ENCODE data around the gene EML6. TPM values are rescaled to one million over a fixed set of nuclear protein-coding genes. Genes with fewer than 3 reads are reported as not detected.

Gene EML6
- total and polyA plus RNA-seq, 12 donors = 0.07 to 1.5 (median 0.31) TPM

DNA sequence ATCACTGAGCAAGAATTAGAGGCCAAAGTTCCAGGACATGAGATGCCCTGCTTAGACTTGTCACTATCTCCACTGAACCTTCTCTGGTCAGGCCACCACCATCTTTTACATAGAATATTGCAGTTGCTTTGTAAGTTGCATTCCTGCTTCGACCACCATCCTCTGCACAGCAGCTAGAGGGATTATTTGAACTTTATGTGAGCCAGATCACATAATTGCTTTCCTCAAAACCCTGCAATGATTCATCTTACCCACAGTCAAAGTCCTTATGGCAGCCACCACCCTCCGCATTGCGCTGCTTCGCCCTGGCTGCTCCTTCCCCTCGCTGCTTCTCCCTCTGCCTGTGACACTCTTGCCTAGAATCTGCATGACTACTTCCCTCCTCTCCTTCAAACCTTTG, 111.3 kb downstream of the EML6 start:
- H3K27ac ChIP-seq = no peak overlapping the region
- H3K9me3 ChIP-seq = no peaks in the 10 kb centered on the region
- DNase-seq = no peak
- intact Hi-C loops (cut with DNase I) = loop anchor here in 9 of 10 donors (5.0 to 10.0 kb wide), 5 partner anchors 100 to 730 kb away; partner anchors contain the start of gene EML6 (in 4 of the 9)
- TF ChIP-seq, protein P1, sequence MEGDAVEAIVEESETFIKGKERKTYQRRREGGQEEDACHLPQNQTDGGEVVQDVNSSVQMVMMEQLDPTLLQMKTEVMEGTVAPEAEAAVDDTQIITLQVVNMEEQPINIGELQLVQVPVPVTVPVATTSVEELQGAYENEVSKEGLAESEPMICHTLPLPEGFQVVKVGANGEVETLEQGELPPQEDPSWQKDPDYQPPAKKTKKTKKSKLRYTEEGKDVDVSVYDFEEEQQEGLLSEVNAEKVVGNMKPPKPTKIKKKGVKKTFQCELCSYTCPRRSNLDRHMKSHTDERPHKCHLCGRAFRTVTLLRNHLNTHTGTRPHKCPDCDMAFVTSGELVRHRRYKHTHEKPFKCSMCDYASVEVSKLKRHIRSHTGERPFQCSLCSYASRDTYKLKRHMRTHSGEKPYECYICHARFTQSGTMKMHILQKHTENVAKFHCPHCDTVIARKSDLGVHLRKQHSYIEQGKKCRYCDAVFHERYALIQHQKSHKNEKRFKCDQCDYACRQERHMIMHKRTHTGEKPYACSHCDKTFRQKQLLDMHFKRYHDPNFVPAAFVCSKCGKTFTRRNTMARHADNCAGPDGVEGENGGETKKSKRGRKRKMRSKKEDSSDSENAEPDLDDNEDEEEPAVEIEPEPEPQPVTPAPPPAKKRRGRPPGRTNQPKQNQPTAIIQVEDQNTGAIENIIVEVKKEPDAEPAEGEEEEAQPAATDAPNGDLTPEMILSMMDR (IDR thresholded peaks at IDR 0.05) = no peak
- 94 to 95% methylated on average over 5 of the region's 5 CpGs for WGBS, 2 donors
- H3K36me3 ChIP-seq = no peaks in the 10 kb centered on the region
- peaks cover 0 to 3% (median 0%) of the 10 kb centered on the region in 9 donors for H3K4me1 ChIP-seq
- no peak overlapping the region for H3K4me3 ChIP-seq
- no peak for ATAC-seq
- no peaks in the 10 kb centered on the region for H3K27me3 ChIP-seq

DNA sequence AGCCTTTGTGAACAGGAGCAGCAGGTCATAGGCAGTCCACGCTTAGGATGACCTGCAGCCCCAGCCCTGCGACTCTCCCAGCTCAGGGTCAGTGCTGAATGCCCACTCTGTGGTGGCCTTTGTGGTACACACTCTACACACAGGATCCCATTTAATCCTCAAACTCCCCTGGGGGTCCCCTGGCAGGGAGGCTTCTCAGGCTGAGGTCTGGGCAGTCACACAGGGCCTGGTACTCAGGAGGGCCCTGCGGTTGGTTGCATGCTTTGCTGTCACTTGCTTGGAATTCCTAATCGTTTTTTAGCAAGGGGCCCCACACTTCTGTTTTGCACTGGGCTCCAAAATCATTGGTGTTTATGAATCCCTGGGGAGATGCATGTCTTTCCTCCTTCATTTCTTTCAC, 113.0 kb downstream of the EML6 start:
- DNase-seq (no peak), ATAC-seq (no peak)
- Histone ChIP-seq H3K9me3 (no peaks in the 10 kb centered on the region), H3K27ac (no peak overlapping the region), H3K36me3 (no peaks in the 10 kb centered on the region), H3K27me3 (no peaks in the 10 kb centered on the region), H3K4me1 (peaks cover 0 to 3% (median 0%) of the 10 kb centered on the region in 9 donors), H3K4me3 (no peak overlapping the region)
- TF ChIP-seq, protein P1 (IDR thresholded peaks at IDR 0.05) = no peak
- intact Hi-C loops (cut with DNase I) = loop anchor here in 9 of 10 donors (5.0 to 10.0 kb wide), 5 partner anchors 102 to 732 kb away; partner anchors contain the start of gene EML6 (in 4 of the 9)
- 76 to 85% methylated on average over 4 of the region's 4 CpGs for WGBS, 2 donors

DNA sequence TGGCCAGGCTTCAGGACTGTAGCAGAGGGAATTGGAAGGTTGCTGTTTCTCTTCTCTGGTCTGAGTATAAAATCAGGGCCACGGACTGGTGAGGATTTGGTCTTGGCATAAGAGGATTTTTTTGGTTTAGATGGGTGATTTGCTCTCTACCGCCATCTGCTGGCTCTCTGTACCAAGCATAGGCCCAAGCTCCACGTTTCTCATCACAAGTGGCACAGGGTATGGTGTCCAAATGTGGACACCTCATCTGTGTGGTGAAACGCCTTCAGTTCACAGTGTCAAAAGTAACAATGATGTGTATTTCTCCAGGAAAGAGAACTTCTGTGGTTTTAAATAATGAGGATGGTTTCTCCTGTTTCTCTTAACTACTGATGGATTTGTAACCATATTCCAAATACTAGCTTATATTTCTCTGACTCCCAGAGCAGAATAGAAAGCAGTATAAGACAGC, 115.1 kb downstream of the EML6 start:
- Histone ChIP-seq H3K4me1 (peaks cover 0 to 3% (median 0%) of the 10 kb centered on the region in 9 donors), H3K27ac (no peak overlapping the region), H3K36me3 (no peaks in the 10 kb centered on the region), H3K4me3 (no peak overlapping the region), H3K27me3 (no peaks in the 10 kb centered on the region), H3K9me3 (no peaks in the 10 kb centered on the region)
- WGBS, 2 donors = 3 to 8% methylated on average over 4 of the region's 4 CpGs
- intact Hi-C loops (cut with DNase I) = loop anchor here in 9 of 10 donors (2.0 to 10.0 kb wide), 6 partner anchors 104 to 734 kb away; partner anchors contain the start of gene EML6 (in 4 of the 9)
- ATAC-seq = peak in 7 of 8 donors; percentile 69 to 92 (median 84)
- TF ChIP-seq, protein P1 (IDR thresholded peaks at IDR 0.05) = peak; percentile 76 to 96 (median 92)
- DNase-seq = peak; percentile 28 to 57

DNA sequence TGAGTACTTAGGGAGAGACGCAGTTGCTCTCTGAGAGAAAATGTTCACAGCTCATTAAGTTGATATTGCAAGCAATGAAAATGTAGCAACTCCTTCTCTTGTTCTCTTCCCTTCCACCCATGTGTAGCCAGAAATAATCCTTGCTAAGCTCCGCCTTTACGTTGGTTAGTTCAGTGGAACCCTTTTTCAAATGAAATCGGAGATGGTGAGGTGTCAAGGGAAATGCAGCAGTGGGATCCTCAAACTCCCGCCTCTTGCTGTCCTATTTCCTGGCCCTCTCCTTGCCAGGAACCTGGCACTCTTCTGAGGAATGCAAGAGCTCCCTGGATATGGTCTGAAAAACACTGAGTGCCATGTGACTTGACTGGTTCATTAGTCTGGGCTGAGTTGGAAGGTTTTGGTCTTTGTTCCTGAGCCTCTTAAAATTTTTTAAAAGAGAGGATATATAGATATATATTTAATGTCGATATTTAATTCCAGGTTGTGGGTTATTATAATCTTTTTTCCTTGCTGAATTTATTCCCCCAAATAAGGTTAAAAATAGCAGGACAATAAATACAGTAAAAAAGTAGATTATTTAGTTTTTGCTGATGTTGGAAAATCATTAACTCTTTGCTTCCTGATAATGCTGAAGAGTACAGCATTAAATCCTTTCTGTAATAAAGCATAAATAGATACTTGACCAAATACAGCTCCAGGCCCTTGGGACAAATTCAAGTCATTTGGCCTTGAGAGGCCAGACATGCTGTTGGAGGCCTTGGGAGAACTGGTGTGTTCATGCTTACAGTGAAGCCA, 116.2 kb downstream of the EML6 start:
- ATAC-seq (no peak), DNase-seq (no peak)
- H3K4me3 ChIP-seq = no peak overlapping the region
- H3K27me3 ChIP-seq = no peaks in the 10 kb centered on the region
- WGBS, 2 donors = 75 to 76% methylated on average over 6 of the region's 6 CpGs
- intact Hi-C loops (cut with DNase I) = loop anchor here in 9 of 10 donors (2.0 to 10.0 kb wide), 7 partner anchors 105 to 735 kb away; partner anchors contain the start of gene EML6 (in 4 of the 9)
- H3K27ac ChIP-seq = no peak overlapping the region
- H3K9me3 ChIP-seq = no peaks in the 10 kb centered on the region
- peaks cover 0 to 3% (median 0%) of the 10 kb centered on the region in 9 donors for H3K4me1 ChIP-seq
- H3K36me3 ChIP-seq = no peaks in the 10 kb centered on the region
- TF ChIP-seq, protein P1 (IDR thresholded peaks at IDR 0.05) = no peak

All from heart right ventricle (tissue), 16 donors.